Esophagus muscularis mucosa (tissue), 4 donors: ENCODE data around the gene KREMEN1. TPM values are rescaled to one million over a fixed set of nuclear protein-coding genes. Genes with fewer than 3 reads are reported as not detected.

ENCODE experiments used
- DNase-seq: peaks from one replicate; pipeline ENCODE4 v3.0.0-alpha.2; 2017; ENCODE audit errors: extremely low spot score
- H3K27ac ChIP-seq, 4 donors: fragments of 200-600 bp; sonication (generic); replicated peaks in 1 of 4; 1 replicate in 3 of 4; 2 replicates in 1 of 4; pipeline ENCODE4 v1.5.1; 2016 to 2019; ENCODE audit warnings: mild to moderate bottlenecking in 1 of 4
- H3K27me3 ChIP-seq, 4 donors: fragments of 200-600 bp; sonication (generic); one replicate each; pipeline versions ENCODE4 v1.5.1 to v1.6.0; 2016 to 2019
- H3K36me3 ChIP-seq, 4 donors: fragments of 200-600 bp; sonication (generic); one replicate each; pipeline ENCODE4 v1.5.1; 2016 to 2019
- H3K4me1 ChIP-seq, 4 donors: fragments of 200-600 bp; sonication (generic); one replicate each; pipeline ENCODE4 v1.5.1; 2016 to 2019
- H3K4me3 ChIP-seq, 4 donors: fragments of 200-600 bp; sonication (generic); 1 replicate in 2 of 4; 2 replicates in 2 of 4; pipeline ENCODE4 v1.5.1; 2016 to 2019; ENCODE audit warnings: mild to moderate bottlenecking in 4 of 4, moderate library complexity in 1 of 4
- H3K9me3 ChIP-seq, 4 donors: fragments of 200-600 bp; sonication (generic); 1 replicate in 3 of 4; 2 replicates in 1 of 4; pipeline ENCODE4 v1.5.1; 2016 to 2019
- EP300 ChIP-seq: sonication (generic); formaldehyde crosslinking; IDR thresholded peaks from one replicate; pipeline ENCODE4 v1.6.1; 2017; ENCODE audit warnings: antibody characterized with exemption
- POLR2A ChIP-seq: fragments of 450-650 bp; IDR thresholded peaks from one replicate; pipeline ENCODE4 v1.6.1; 2017; ENCODE audit warnings: antibody characterized with exemption, moderate library complexity, mild to moderate bottlenecking, low read depth
- POLR2AphosphoS5 ChIP-seq, 2 donors: sonication (generic); formaldehyde crosslinking; IDR thresholded peaks; one replicate each; pipeline ENCODE4 v1.6.1; 2017; ENCODE audit warnings: antibody characterized with exemption in 2 of 2
- WGBS: methylation state at CpG from one replicate; pipeline ENCODE4 v1.1.5; 2018; 5-methylcytosine and 5-hydroxymethylcytosine counted together
- intact Hi-C: fragments of 100-400 bp; cut with DNase I; formaldehyde crosslinking; loops from one replicate; pipeline ENCODE4 v1.15.1; 2023
- total RNA-seq, 4 donors: library from RNA; depleted of rRNA; stranded (reverse); fragments of >200 nt; gene quantifications; one replicate each; pipeline versions ENCODE4 v1.1.0 to v1.2.1, GENCODE V29; 2016
- TF ChIP-seq, protein P1 (sequence below), 3 experiments: fragments of 200-600 bp in 2 of 3; fragments of 450-650 bp in 1 of 3; sonication (generic) in 2 of 3; IDR thresholded peaks; one replicate each; pipeline ENCODE4 v1.5.1; 2017 to 2019; ENCODE audit warnings: antibody characterized with exemption in 3 of 3, mild to moderate bottlenecking in 2 of 3, moderate library complexity in 1 of 3

The KREMEN1 gene
- total RNA-seq, 4 donors from 2014 or later = 8.7 to 14.6 (median 12.4) TPM

GRCh38 chr22:29146091-29146560 is 73.3 kb downstream of the KREMEN1 start:
- Histone ChIP-seq H3K36me3 (peaks cover 9 to 44% (median 31%) of the 10 kb centered on the region in 4 donors), H3K4me1 (peaks cover 0 to 19% (median 3%) of the 10 kb centered on the region in 4 donors), H3K4me3 (no peak overlapping the region), H3K27ac (no peak overlapping the region), H3K9me3 (no peaks in the 10 kb centered on the region), H3K27me3 (no peaks in the 10 kb centered on the region)
- intact Hi-C loops = no loop called here
- WGBS = 84% methylated on average over 14 of the region's 14 CpGs
- no peak for TF ChIP-seq POLR2AphosphoS5 (IDR thresholded peaks at IDR 0.05)
- TF ChIP-seq, protein P1, sequence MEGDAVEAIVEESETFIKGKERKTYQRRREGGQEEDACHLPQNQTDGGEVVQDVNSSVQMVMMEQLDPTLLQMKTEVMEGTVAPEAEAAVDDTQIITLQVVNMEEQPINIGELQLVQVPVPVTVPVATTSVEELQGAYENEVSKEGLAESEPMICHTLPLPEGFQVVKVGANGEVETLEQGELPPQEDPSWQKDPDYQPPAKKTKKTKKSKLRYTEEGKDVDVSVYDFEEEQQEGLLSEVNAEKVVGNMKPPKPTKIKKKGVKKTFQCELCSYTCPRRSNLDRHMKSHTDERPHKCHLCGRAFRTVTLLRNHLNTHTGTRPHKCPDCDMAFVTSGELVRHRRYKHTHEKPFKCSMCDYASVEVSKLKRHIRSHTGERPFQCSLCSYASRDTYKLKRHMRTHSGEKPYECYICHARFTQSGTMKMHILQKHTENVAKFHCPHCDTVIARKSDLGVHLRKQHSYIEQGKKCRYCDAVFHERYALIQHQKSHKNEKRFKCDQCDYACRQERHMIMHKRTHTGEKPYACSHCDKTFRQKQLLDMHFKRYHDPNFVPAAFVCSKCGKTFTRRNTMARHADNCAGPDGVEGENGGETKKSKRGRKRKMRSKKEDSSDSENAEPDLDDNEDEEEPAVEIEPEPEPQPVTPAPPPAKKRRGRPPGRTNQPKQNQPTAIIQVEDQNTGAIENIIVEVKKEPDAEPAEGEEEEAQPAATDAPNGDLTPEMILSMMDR (IDR thresholded peaks at IDR 0.05) = no peak
- no peak for TF ChIP-seq POLR2A
- TF ChIP-seq EP300 = no peak
- DNase-seq = no peak

DNA sequence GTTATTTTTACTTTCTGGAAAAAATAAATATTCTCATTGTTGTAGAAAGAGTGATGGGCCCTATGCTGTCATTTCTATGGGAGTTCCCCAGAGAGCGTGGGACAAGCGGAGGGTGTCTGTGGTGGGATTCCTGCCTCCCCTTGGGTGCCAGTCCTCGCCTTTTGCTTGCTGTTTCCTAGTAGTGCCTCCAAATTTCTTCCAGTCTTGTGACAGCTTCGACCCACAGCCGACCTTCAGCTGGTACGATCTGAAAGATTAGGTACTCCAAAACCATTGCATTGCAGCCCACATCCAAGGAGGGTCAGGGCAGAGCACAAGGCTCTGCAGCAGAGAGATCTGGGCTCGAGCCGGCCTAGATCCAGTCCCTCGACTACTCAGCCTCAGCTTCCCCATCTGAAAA is 73.9 kb downstream of the KREMEN1 start:
- intact Hi-C loops = no loop called here
- Histone ChIP-seq H3K27ac (no peak overlapping the region), H3K27me3 (no peaks in the 10 kb centered on the region), H3K9me3 (no peaks in the 10 kb centered on the region), H3K4me1 (peaks cover 0 to 21% (median 8%) of the 10 kb centered on the region in 4 donors), H3K4me3 (no peak overlapping the region), H3K36me3 (peaks cover 9 to 38% (median 26%) of the 10 kb centered on the region in 4 donors)
- no peak for DNase-seq
- TF ChIP-seq POLR2AphosphoS5 (IDR thresholded peaks at IDR 0.05) (no peak), EP300 (no peak), POLR2A (no peak)
- TF ChIP-seq, protein P1 (IDR thresholded peaks at IDR 0.05) = no peak
- WGBS = 86% methylated on average over 9 of the region's 9 CpGs

- no peak for DNase-seq
- no peak overlapping the region for H3K4me3 ChIP-seq
- H3K27me3 ChIP-seq = no peaks in the 10 kb centered on the region
- intact Hi-C loops = no loop called here
- 83% methylated on average over 9 of the region's 9 CpGs for WGBS
- peaks cover 0 to 27% (median 14%) of the 10 kb centered on the region in 4 donors for H3K4me1 ChIP-seq
- peaks cover 3 to 31% (median 19%) of the 10 kb centered on the region in 4 donors for H3K36me3 ChIP-seq
- H3K27ac ChIP-seq = no peak overlapping the region
- no peaks in the 10 kb centered on the region for H3K9me3 ChIP-seq
- TF ChIP-seq POLR2AphosphoS5 (IDR thresholded peaks at IDR 0.05) (no peak), EP300 (no peak), POLR2A (no peak)
- TF ChIP-seq, protein P1 (IDR thresholded peaks at IDR 0.05) = no peak
These were observed 74.6 kb downstream of the KREMEN1 start for GRCh38 chr22:29147331-29147899.

DNA sequence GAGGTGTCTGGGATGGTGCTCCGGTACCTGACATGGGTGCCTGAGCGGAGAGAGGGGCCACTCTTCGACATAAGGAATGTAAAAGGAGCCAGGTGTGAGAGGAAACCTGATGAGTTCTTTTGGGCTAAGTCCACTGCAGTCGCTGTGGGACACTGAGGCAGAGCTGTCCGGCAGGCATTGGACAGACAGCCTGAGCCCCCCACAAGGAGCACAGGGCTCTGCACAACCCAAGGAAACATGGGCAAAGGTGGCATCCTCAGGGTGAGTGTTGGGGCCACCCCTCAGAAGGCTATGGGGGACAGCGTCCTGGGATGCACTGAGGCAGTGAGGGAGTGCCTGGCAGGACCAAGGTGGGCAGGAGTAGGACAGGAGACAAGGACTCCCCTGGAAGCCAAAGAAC is 75.2 kb downstream of the KREMEN1 start:
- Histone ChIP-seq H3K27me3 (no peaks in the 10 kb centered on the region), H3K27ac (no peak overlapping the region), H3K4me1 (peaks cover 0 to 33% (median 20%) of the 10 kb centered on the region in 4 donors), H3K36me3 (peaks cover 0 to 25% (median 15%) of the 10 kb centered on the region in 4 donors), H3K9me3 (no peaks in the 10 kb centered on the region), H3K4me3 (no peak overlapping the region)
- DNase-seq = no peak
- TF ChIP-seq, protein P1 (IDR thresholded peaks at IDR 0.05) = no peak
- TF ChIP-seq POLR2A (no peak), EP300 (no peak), POLR2AphosphoS5 (IDR thresholded peaks at IDR 0.05) (no peak)
- 81% methylated on average over 6 of the region's 6 CpGs for WGBS
- intact Hi-C loops = no loop called here

GRCh38 chr22:29148826-29149225 is 76.0 kb downstream of the KREMEN1 start:
- Histone ChIP-seq H3K36me3 (peaks cover 0 to 20% (median 12%) of the 10 kb centered on the region in 4 donors), H3K4me3 (no peak overlapping the region), H3K27ac (no peak overlapping the region), H3K27me3 (no peaks in the 10 kb centered on the region), H3K9me3 (no peaks in the 10 kb centered on the region), H3K4me1 (peaks cover 0 to 39% (median 22%) of the 10 kb centered on the region in 4 donors)
- TF ChIP-seq, protein P1 (IDR thresholded peaks at IDR 0.05) = no peak
- TF ChIP-seq POLR2AphosphoS5 (IDR thresholded peaks at IDR 0.05) (no peak), POLR2A (no peak), EP300 (no peak)
- intact Hi-C loops = no loop called here
- WGBS = 97% methylated on average over 10 of the region's 10 CpGs
- no peak for DNase-seq
